G401 (cell line): ENCODE data around the gene PRSS16. TPM values are rescaled to one million over a fixed set of nuclear protein-coding genes. Genes with fewer than 3 reads are reported as not detected.
"Not testable (repeated sequence)": the region's sequence is repeated elsewhere in the genome, so short reads cannot be mapped to it uniquely, and the experiment has no call there.

ENCODE experiments used
- DNase-seq: peaks from one replicate; pipeline ENCODE4 v3.0.0-alpha.2; 2015; ENCODE audit warnings: low spot score
- in situ Hi-C: cut with HindIII; loops from 2 replicates; pipeline ENCODE4 v1.10.0; 2016; ENCODE audit warnings: low sequenced_read_pairs, mixed read lengths
- total RNA-seq: library from RNA; depleted of rRNA; stranded (reverse); fragments of >200 nt; shearing (Covaris generic); gene quantifications from 2 replicates; pipeline ENCODE4 v1.2.3, GENCODE V29; 2014

Gene PRSS16
- total RNA-seq, 1 experiment from 2014 or later = 12.9 TPM

- DNase-seq = no peak
- in situ Hi-C loops = no loop called here
Measured at GRCh38 chr6:27241443-27241842, 6.1 kb upstream of the PRSS16 start.

GRCh38 chr6:27242589-27243265, 4.8 kb upstream of the PRSS16 start:
- in situ Hi-C loops = no loop called here
- no peak for DNase-seq

GRCh38 chr6:27248783-27249182, 1.3 kb downstream of the PRSS16 start:
- no peak for DNase-seq
- in situ Hi-C loops = no loop called here

GRCh38 chr6:27250277-27251111, 3.0 kb downstream of the PRSS16 start:
- DNase-seq = no peak
- in situ Hi-C loops = no loop called here

GRCh38 chr6:27251112-27251605, 3.7 kb downstream of the PRSS16 start:
- in situ Hi-C loops = no loop called here
- peak; percentile 89 for DNase-seq

- peak; percentile 75 for DNase-seq
- in situ Hi-C loops = no loop called here
Measured at GRCh38 chr6:27251606-27252251, 4.2 kb downstream of the PRSS16 start.

GRCh38 chr6:27254566-27254965, 7.1 kb downstream of the PRSS16 start:
- in situ Hi-C loops = no loop called here
- no peak for DNase-seq

- in situ Hi-C loops = no loop called here
- DNase-seq = no peak
Measured at GRCh38 chr6:27255866-27256265, 8.4 kb downstream of the PRSS16 start.

- DNase-seq = no peak
- in situ Hi-C loops = no loop called here
Measured at GRCh38 chr6:27260369-27260768, 12.9 kb downstream of the PRSS16 start.

GRCh38 chr6:27260836-27261375, 13.4 kb downstream of the PRSS16 start:
- DNase-seq = no peak
- in situ Hi-C loops = no loop called here

- no peak for DNase-seq
- in situ Hi-C loops = no loop called here
Measured at GRCh38 chr6:27263886-27264285, 16.4 kb downstream of the PRSS16 start.

GRCh38 chr6:27267003-27267402, 19.5 kb downstream of the PRSS16 start:
- in situ Hi-C loops, DNase-seq: not testable (repeated sequence)

- DNase-seq = no peak
- in situ Hi-C loops = no loop called here
Measured at GRCh38 chr6:27267857-27268434, 20.4 kb downstream of the PRSS16 start.

- DNase-seq = no peak
- in situ Hi-C loops = no loop called here
Measured at GRCh38 chr6:27268803-27269202, 21.3 kb downstream of the PRSS16 start.

GRCh38 chr6:27273783-27274182, 26.3 kb downstream of the PRSS16 start:
- DNase-seq = no peak

GRCh38 chr6:27275025-27275956, 27.8 kb downstream of the PRSS16 start:
- in situ Hi-C loops = no loop called here

More at GRCh38 chr6:27273783-27274182, 26.3 kb downstream of the PRSS16 start:
- in situ Hi-C loops = no loop called here

GRCh38 chr6:27279513-27280063, 32.1 kb downstream of the PRSS16 start:
- DNase-seq = no peak
- in situ Hi-C loops = no loop called here

More at GRCh38 chr6:27275025-27275956, 27.8 kb downstream of the PRSS16 start:
- no peak for DNase-seq

- DNase-seq = peak; percentile 51
- in situ Hi-C loops = no loop called here
Measured at GRCh38 chr6:27280064-27280539, 32.6 kb downstream of the PRSS16 start.
